Osteoblast (primary cell): ENCODE results near the gene IL7R. TPM values are rescaled to one million over a fixed set of nuclear protein-coding genes. Genes with fewer than 3 reads are reported as not detected.

ENCODE experiments used
- DNase-seq: peaks from one replicate; pipeline ENCODE4 v3.0.0; 2011; ENCODE audit warnings: low spot score, mixed read lengths; ENCODE audit not compliant: insufficient read length; ENCODE audit errors: missing footprints
- H2AFZ ChIP-seq: 2 replicates; pipeline ENCODE4 v1.6.0; 2011; ENCODE audit warnings: mild to moderate bottlenecking, low read length
- H3K27ac ChIP-seq: 2 replicates; pipeline ENCODE4 v1.5.1; 2011; ENCODE audit warnings: mild to moderate bottlenecking, low read depth, low read length, moderate library complexity
- H3K27me3 ChIP-seq: 2 replicates; pipeline ENCODE4 v1.6.0; 2012; ENCODE audit warnings: mild to moderate bottlenecking, control low read depth, inconsistent platforms, low read length, moderate library complexity; ENCODE audit not compliant: insufficient read depth
- H3K36me3 ChIP-seq: 2 replicates; pipeline ENCODE4 v1.5.1; 2011; ENCODE audit warnings: mild to moderate bottlenecking, low read length, control low read depth, moderate library complexity; ENCODE audit not compliant: insufficient read depth
- H3K4me1 ChIP-seq: 2 replicates; pipeline ENCODE4 v1.5.1; 2011; ENCODE audit warnings: mild to moderate bottlenecking, low read length, control low read depth, moderate library complexity; ENCODE audit not compliant: insufficient read depth
- H3K4me2 ChIP-seq: 2 replicates; pipeline ENCODE4 v1.6.0; 2011; ENCODE audit warnings: mild to moderate bottlenecking, low read length; ENCODE audit not compliant: insufficient read depth
- H3K4me3 ChIP-seq: fragments of 200-600 bp; sonication (generic); 3 replicates; pipeline ENCODE4 v1.5.1; 2012; ENCODE audit warnings: mild to moderate bottlenecking, low read length, inconsistent platforms; ENCODE audit not compliant: insufficient read depth
- H3K79me2 ChIP-seq: 2 replicates; pipeline ENCODE4 v1.6.0; 2012; ENCODE audit warnings: mild to moderate bottlenecking, low read length, control low read depth, inconsistent platforms; ENCODE audit not compliant: insufficient read depth
- H3K9me3 ChIP-seq: 2 replicates; pipeline ENCODE4 v1.5.1; 2011; ENCODE audit warnings: low read depth, low read length, control low read depth
- H4K20me1 ChIP-seq: 2 replicates; pipeline ENCODE4 v1.6.0; 2012; ENCODE audit warnings: mild to moderate bottlenecking, low read length, control low read depth; ENCODE audit not compliant: insufficient read depth
- CTCF ChIP-seq: IDR thresholded peaks from 2 replicates; pipeline ENCODE4 v1.5.1; 2011; ENCODE audit warnings: mild to moderate bottlenecking, low read depth, low read length, moderate library complexity; ENCODE audit errors: extremely low read depth
- total RNA-seq: library from RNA; depleted of rRNA; stranded (reverse); fragments of >200 nt; gene quantifications from 2 replicates; pipeline ENCODE4 v1.2.3, GENCODE V29; 2012

The IL7R gene
- total RNA-seq, 1 donor, result 2.2 TPM

DNA sequence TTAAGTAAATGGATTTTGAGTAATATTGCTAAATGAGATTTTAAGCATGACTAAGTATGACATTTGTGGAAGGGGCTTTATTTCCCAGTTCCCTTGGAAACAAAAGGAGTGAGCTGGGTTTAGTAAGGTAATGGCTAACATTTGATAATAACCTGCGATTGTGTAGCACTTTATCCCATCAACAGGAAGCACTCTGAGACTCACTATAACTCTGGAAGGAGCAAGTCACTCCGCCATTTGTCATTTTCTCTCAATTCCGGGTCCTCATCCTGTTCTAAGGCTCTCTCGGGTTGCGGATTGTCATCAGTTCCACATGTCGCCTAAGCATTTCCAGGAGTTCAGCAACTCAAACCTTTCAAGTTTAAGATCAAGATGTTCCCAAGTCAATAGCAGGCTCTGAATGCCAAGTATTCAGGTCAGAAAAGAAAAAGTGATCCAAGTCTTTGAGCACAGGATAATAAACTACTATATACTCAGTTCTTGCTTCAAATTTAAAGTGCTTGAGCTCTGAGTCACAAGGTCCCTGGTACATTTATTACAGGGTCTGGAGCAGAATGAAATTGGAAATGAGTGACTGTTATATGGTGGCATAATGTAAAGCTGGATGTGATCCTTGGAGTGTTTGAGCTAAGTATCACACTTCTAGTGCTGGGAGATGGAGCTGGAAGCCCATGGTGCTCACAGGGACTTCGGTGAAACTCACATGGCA is 42.4 kb downstream of the IL7R start:
- TF ChIP-seq CTCF, result no peak
- no peak for DNase-seq
- Histone ChIP-seq H2AFZ (no peak overlapping the region), H3K79me2 (no peaks in the 10 kb centered on the region), H3K4me1 (peaks cover 3% of the 10 kb centered on the region), H3K4me2 (no peak overlapping the region), H3K27me3 (no peaks in the 10 kb centered on the region), H3K9me3 (no peaks in the 10 kb centered on the region), H3K27ac (no peak overlapping the region), H3K36me3 (no peaks in the 10 kb centered on the region), H3K4me3 (no peak overlapping the region), H4K20me1 (no peaks in the 10 kb centered on the region)

GRCh38 chr5:35899800-35900199 is 43.1 kb downstream of the IL7R start:
- H3K9me3 ChIP-seq, result no peaks in the 10 kb centered on the region
- H3K4me1 ChIP-seq, result peaks cover 3% of the 10 kb centered on the region
- no peak overlapping the region for H2AFZ ChIP-seq
- H4K20me1 ChIP-seq, result no peaks in the 10 kb centered on the region
- no peak overlapping the region for H3K4me3 ChIP-seq
- no peaks in the 10 kb centered on the region for H3K27me3 ChIP-seq
- H3K4me2 ChIP-seq, result no peak overlapping the region
- no peaks in the 10 kb centered on the region for H3K79me2 ChIP-seq
- no peaks in the 10 kb centered on the region for H3K36me3 ChIP-seq
- DNase-seq, result no peak
- no peak for TF ChIP-seq CTCF
- H3K27ac ChIP-seq, result no peak overlapping the region

DNA sequence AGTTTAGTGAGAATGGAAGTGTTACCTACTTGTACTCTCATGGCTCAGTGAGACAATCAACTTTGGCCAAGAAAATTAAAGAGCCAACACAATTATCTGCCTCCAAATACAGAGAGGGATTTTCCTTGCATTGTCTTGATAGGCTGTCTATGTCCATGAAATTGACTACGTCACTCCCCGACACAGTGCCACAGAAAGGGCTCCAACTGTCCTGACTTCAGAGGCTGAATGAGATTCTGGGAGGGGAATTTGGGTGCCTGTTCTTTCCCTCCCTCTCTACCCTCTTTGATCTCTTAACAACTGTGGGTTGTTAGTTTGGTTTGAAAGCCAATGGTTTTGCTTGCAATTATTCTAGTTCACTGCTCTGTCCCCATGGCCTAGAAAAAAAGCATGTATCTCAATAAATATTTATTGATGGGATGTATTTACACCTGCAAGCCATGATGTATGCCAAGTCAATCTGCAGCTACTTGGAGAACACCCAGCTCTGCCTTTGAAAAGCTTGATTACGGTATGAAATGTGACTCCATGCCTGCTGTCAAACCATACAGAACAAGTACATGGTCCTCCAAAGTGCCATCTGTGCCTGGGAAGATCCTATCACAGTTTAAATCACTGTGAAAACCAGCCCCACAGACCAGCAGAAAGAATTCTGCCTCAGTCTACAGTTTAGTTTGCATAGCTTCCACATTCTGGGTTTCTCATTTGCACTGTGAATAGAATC is 44.4 kb downstream of the IL7R start:
- Histone ChIP-seq H3K4me2 (no peak overlapping the region), H3K27ac (no peak overlapping the region), H3K4me3 (no peak overlapping the region), H3K9me3 (no peaks in the 10 kb centered on the region), H3K4me1 (peaks cover 3% of the 10 kb centered on the region), H3K27me3 (no peaks in the 10 kb centered on the region), H3K79me2 (no peaks in the 10 kb centered on the region), H3K36me3 (no peaks in the 10 kb centered on the region), H4K20me1 (no peaks in the 10 kb centered on the region), H2AFZ (no peak overlapping the region)
- no peak for DNase-seq
- no peak for TF ChIP-seq CTCF

- Histone ChIP-seq H3K27me3 (no peaks in the 10 kb centered on the region), H3K4me1 (peaks cover 3% of the 10 kb centered on the region), H3K27ac (no peak overlapping the region), H3K36me3 (no peaks in the 10 kb centered on the region), H3K4me2 (no peak overlapping the region), H3K79me2 (no peaks in the 10 kb centered on the region), H3K4me3 (no peak overlapping the region), H4K20me1 (no peaks in the 10 kb centered on the region), H2AFZ (no peak overlapping the region), H3K9me3 (no peaks in the 10 kb centered on the region)
- no peak for DNase-seq
- no peak for TF ChIP-seq CTCF
Observed at GRCh38 chr5:35902046-35902672, 45.5 kb downstream of the IL7R start.
